Non-pigmented ciliary epithelial cell (primary cell): ENCODE measurements around the gene CLDN11.

Experiments used
- DNase-seq: peaks from one replicate; pipeline ENCODE4 v3.0.0-alpha.2; 2010; ENCODE audit warnings: low read depth

The CLDN11 gene

DNA sequence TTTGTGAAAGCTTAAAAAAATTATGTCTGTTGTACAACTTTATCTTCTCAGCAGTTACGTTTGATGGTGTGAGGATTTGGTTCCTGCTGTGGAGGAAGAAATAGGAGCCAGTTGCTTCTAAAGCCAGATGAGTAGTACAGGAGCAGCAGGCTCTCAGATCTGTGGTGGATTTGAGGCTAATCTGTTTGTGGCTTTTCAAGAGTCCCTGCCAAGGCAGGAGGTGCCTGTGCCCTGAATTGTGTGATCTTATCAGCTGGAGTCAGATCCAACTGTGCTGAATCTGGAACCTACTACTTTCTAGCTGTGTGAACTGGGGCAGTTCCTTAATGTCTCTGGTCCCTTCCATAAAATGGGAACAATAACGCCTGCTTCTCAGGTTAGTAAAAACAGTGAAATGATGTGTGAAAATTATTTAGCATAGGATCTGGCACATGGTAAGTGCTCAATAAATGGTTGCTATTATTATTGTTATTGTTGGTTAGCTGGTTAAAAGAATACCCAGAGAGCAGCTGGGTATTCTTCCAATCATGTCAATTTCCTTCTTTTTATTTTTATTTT, 7.7 kb downstream of the CLDN11 start:
- DNase-seq, result no peak

DNA sequence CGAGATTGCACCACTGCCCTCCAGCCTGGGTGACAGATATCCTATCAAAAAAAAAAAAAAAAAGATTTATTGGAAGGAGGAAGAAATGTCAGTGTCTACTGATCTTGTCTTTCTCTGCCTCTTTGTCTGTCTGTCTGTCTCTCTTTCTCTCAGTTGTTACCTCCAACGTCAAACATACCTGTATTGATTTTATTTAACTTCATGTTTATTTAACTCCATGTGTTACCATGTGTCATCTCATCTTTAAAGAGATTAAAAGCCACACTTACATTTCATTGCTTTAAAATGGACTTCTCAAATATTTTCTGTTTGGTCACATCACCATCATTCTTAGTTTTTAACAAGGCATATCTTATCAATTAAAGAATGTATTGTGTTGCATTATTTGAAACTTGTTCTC, 9.4 kb downstream of the CLDN11 start:
- no peak for DNase-seq

DNA sequence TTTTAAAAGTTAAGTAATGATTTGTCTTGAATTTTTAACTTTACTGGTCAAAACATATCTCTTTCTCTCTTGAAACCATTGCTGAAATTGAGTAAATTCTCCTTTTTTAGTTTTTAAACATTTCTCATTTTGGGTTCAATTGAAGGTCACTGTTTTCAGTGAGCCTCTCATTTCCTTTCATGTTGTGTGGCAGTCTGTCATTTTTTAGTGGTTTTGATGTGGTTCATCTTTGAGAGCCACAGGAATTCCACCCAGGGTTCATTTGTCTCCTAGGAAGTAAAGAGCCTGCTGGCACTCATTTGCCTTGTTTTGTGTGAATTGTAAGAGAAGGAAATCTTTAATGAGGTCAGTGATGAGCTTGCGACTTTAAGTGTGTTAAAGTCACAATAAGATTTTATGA, 10.4 kb downstream of the CLDN11 start:
- peak; percentile 77 for DNase-seq

DNA sequence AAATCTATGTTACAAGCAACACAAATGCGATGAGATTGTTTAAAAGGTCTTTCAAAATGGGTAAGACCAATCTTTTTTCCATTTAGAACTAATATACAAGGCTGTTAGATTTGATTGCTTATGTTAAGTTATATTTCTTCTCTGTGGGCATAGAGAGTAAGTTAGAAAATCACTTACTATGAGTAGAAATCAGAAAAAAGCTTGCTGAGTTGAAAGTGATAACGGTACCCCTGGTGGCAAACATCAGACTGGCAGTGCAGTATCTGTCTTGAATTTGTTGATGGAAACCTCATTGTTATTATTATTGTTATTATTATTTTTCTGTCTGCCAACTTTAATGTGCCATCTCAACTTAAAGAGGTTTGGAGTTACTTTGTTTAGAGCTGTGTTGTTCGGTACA, 12.4 kb downstream of the CLDN11 start:
- DNase-seq, result no peak

DNA sequence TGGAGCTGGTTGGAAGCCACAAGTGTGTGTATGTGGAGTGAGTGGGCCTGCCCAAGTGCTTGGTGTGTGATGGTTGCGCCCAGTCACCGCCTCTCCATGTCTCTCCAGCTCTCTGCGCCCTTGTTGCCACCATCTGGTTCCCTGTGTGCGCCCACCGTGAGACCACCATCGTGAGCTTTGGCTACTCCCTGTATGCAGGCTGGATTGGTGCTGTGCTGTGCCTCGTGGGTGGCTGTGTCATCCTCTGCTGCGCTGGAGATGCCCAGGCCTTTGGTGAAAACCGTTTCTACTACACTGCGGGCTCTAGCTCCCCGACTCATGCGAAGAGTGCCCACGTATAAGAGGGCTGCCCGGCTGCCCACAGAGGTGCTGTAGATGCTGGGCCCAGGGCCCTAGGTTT, 13.7 kb downstream of the CLDN11 start:
- no peak for DNase-seq

DNA sequence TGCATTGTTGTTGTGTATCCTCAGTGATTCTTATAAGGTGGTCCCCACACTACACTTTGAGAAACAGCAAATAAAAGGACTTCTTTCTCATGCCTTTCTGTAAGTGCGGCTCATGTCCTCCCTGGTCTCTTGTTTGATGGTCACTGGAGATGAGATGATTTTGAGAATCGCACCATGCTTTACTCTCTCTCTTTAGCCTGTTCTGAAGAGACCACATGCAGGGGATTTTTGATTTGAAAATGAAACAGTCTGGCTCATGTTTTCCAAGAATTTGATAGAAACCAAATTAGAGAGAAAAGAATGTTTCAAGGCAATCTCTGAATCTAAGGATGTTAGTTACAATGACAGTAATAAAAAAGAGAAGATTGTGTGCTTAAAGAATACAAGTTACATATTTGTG, 18.0 kb downstream of the CLDN11 start:
- no peak for DNase-seq

DNA sequence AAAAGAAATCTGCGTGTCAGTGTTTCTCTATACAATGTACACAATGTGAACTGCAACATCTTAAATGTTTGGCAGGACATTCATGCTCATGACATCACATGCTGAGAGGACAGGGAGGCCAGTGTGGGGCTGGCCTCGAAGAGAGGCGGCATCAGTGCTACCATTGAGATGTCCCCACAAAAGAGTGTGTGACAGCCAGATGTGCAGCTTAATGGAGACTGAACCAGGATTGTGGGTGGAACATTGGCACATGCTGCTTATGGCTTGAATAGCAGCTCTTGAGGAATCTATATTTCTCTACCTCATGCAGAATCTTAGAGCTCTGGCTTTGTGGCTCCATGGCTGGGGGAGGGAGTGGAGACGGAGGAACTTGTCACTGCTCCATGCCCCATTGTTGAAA, 18.5 kb downstream of the CLDN11 start:
- DNase-seq, result no peak

DNA sequence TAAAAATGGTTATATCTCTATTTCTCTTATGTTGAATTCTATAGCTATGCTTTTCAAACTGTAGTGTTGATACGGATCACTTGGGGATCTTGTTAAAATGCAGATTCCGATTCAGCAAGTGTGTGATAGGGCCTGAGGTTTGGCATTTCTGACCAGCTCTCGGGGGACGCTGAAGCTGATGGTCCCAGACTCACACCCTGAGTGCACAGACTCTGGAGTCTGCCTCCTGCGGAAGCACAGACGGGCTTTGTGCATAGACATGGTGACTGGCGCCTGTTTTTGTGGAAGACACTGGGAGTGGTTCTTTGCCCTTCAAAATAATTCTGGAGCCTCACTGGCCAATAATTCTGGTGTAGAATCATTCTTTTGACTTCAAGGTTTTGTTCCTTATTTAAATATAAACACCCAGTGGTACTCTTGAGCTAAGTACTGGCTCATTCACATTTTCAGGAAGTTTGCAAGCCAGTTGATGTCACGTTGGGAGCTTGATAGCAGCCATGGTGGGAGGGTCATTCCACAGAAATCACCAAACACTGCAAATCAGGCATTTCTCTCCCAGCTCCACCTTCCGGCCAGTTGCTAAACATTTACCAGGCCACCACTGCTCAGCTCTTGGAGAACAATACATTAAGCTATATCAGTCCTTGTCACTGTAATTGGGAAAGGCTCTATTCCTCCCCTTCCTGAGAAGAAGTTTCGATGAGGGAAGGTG, 19.2 kb downstream of the CLDN11 start:
- DNase-seq, result no peak

DNA sequence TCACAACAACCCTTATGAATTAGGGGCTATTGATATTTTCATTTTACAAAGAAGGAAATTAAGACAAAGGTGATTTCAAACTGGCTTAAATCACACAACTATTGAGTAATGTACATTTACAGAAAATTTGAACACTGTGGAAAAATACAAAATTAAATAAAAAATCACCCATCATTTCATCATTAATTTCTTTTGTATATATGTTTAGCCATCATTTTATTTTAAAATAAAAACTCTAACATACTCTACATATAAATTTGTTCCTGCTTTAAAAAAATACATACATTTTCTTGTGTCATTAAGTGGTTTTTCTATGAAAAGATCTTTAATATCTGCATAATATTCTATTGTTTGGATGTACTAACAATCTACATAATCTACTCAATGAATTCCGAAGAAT, 20.2 kb downstream of the CLDN11 start:
- no peak for DNase-seq

DNA sequence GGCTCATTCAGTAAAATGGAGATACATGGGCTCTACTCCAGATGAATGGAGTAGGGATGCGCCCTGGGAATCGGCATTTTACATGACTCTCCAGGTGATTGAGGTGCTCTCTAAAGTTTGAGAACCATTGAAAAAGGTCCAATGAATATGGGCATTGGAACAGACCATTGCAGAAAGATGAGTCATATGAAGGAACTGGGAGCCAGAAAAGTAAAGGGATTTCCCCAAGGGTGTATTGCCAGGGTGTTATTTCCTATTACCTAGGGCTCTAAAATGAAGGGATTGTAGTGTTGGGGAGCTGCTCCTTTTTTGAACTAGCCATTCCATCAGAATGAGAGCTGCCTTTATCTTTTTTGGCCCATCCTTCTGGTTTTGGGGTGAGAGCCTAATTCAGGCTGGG, 21.7 kb downstream of the CLDN11 start:
- DNase-seq, result no peak

DNA sequence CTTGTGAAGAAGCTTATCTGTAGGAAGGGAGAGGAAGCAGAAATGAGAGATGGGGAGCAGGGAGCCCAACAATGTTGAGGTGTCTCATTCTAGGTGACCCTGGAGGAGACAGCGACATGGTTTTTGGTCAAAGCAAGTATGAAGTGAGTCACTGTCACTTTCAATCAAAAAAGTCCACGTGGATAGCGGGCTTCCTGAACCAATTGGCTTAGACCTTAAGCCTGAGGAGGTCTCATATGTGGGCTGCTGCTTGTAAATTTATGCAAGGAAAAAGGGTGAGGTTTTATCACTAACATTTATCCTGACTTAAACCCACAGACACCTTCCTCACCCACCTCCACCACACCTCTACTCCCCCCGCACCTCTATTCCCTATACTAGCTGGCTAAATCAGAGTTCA, 22.7 kb downstream of the CLDN11 start:
- no peak for DNase-seq

DNA sequence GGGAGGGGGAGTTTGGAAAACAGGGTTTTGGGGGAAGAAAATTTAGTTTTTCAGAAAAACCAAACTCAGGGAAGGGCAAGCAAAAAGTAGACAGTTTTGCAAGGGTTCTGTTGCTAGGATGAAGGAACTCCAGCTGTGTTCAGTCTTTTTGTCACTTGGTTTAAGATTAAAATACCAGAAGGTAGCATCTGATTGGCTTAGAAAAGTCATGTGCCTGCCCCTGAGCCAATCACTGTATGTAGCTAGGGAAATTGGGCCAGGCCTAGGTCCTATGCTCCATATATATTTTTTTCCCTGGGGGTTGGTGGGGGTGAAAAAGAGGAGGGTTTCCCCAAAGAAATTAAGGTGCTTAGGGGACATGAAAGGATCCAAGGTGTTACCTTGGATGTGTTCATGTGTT, 24.3 kb downstream of the CLDN11 start:
- no peak for DNase-seq

DNA sequence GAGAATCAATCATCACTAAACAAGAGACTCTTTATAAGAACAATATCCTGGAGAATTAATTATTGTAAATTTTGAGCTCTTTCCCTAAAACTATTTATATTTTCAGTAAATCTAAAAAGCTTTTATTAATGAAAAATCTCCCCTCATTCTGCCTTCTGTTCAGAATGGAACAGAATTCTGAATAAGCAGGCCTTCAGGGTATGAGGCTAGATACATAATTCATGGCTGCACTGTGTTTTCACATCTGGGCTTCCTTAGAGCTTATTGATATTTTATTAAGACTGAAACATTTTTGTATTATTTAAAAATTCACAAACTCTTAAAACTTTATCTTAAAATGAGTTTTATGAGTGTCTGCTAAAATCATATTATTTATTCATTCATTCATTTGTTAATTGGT, 24.8 kb downstream of the CLDN11 start:
- no peak for DNase-seq

DNA sequence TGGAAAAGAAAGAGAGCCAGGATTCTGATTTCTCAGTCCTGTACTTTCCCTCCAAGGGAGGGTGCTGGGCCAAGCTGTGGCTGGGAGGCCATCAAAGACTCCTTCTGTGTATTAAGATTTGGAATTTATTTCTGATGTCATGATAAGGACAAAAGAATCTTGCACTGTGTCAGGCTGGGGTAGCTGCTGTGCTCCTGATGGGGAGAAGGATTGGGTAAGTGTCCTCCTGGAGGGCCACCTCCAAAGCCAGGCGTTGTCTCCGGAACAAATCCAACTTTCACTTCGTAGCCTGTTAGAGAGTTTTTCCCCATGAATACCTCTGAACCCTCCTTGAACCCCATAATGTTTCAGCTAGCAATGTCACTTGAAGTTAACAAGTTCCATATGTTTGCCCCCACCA, 29.9 kb downstream of the CLDN11 start:
- DNase-seq, result no peak

DNA sequence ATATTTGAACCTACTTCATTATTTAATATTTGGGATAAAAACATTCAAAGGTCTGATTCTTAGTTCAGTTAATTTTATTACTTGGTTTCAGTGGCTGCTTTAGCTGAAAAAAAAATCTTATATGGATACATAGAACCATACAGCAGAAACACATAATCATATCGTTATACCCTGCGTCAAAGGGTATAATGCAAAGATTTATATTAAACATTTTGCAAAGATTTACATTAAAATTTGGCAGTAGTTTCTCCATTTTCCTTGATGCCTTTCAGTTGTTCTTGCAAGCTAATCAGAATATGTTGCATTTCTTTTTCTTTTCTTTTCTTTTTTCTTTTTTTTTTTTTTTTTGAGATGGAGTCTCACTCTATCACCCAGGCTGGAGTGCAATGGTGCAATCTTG, 31.4 kb downstream of the CLDN11 start:
- no peak for DNase-seq

DNA sequence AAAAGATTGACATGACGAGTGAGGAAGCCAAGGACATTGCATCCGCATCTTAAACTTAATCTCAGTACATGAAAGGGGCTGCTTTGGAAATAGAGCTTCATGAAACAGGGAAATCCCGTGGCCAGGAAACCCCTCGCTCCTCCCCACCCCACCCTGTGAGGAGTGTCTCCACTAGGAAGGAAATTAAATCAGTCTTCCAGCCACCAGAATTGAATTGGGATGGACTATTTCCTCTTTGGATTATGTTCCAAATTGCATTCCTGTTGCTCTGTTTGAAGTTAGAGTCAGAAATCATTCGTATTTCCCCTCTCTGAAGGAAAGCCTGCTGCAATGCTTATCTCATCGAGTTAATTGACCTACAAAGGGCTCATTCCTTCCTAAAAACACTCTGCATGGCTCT, 35.8 kb downstream of the CLDN11 start:
- DNase-seq, result no peak

DNA sequence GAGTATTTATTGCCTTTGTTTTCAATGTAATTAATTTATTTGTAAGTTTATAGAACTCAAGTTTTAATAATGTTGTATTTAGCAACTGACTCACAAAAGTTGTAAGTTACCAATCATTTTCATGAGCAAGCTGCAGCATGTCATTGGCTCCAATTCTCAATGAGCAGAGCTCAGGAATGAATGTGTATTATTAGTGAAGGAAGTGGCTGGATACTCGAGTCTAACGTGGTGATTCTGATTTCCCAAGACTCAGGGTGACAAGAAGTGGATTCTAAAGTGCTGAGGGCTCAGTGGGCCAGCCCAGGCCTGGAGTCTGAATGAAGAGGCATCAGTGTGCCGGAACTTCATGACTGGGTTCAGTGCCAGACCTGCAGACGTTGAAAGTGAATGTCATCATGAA, 39.6 kb downstream of the CLDN11 start:
- DNase-seq, result no peak

DNA sequence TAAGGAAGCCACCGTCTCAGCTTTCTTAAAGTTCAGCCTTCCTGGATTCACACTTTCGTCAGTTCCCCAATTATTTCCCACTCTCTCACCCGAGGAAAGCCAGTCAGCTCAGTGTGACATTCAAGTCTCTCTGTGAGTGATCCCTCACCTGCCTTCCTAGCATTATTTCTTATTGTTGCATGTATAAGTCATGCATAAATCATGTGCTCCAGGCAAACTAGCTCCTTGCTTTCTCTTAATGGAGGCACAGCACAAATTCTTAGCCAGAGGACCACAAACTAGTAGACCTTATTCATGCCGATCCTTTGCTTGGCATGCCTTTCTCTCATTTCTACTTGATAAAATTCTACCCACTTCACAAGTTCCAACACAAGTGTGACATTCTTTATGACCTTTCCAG, 44.3 kb downstream of the CLDN11 start:
- no peak for DNase-seq

DNA sequence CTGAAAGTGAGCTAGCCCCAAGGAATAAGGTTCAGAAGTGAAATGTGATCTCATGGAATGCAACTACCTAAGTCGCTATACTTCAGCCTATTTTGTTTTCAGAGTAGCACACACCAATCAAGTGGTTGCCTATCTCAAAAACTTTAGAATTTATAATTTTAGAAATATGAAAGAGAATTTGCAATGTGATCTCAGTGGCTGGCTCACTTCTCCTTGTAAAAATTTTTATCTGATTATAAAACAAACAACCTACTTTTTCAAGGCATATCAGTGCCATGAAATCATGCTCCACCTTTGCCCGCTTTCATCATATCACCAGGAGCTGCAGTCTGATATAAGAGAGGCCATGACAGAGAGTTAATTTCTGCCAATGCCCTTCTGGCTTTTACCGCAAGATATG, 47.3 kb downstream of the CLDN11 start:
- DNase-seq, result no peak

DNA sequence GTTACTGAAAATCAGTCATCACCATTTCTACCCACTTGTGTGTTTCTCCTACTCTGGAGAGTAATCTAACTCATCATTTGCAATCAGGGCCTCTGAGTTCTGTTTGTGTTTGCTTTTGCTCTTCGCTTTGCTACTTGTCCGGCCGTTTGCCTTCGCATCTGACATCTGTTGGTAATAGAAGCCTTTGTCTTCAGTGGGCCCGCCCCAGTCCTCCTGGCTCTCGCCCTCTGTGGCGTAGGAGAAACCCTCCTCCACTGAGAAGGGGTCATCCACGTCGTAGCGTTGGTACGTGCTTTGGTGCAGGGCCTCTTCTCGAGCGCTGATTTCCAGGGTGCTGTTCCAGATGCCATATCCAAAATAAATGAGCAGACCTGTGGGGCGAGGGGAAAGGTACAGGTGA, 48.3 kb downstream of the CLDN11 start:
- DNase-seq, result no peak

DNA sequence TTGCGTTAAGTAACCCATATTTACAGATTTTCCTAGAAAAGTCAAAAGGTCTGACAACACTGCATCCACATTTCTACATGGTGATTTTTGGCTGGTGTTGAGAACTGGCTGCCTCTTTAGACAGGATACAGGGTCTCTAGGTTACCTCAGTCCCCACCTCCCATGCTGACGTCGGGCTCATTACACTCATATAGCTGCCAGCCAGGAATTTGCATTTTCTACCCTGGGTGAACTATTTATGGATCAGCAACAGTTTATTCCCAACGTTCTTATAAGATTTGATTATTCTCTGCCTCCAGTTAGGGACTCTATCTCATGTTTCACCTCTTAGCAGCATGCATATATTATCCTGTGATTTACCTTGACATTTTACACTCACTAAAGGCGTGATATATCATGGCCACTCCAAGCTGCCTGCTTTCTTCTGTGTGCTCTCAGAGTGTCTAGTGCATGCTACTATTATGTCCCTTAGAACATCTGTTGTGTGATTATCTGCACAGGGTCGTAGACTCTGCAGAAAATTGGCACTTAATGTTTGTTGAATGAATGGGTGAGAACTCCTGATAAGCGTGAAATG, 49.0 kb downstream of the CLDN11 start:
- DNase-seq, result no peak

DNA sequence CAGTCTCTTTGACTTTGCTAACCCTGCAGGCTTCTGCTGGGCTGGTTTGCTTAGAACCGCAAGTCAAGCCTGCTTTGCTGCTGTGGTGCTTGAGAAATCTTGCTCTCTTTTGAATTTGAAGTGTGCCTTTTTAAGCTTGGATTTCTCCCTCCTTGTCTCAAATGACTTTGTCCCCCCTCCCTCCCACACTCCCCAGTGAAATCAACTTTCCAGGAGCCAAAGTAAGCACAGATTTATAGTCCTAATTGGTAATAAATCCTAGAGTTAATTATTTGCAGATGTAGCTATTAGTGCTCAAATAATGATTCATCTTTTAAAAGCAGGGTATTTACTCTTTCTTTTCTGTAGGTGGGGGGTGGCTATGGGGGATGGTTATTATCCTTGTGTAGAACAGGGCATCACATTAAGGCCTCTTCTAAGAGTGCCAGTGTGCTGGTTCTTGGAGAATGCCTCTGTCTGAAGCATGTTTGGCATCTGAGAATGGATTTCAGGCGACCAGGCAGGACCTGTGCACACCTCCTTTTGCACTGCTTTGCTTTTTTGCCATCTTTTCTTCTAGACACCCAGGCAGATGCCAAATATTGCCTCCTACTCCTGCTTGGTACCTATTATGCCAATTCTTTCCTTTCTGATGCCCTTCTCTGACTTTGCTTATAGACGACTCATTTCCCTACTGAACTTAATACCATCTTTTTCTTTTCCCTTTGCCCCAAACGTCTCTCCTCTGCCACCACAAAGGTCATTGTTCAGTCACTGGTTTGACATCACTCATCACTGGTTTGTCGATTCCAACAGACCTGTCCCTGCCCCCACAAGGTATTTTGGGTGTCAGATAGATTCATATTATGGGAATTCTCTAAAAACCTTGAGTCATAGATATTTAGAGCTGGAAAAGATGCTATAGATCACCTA, 50.7 kb downstream of the CLDN11 start:
- no peak for DNase-seq
